Adrenal gland (tissue), 12 donors: ENCODE results near the gene ASTN2. TPM values are rescaled to one million over a fixed set of nuclear protein-coding genes. Genes with fewer than 3 reads are reported as not detected.

Experiments
- DNase-seq, 7 donors: peaks; one replicate each; pipeline ENCODE4 v3.0.0-alpha.2; 2019 to 2020
- H3K27ac ChIP-seq, 5 donors: fragments of 200-600 bp; sonication (generic) in 4 of 5; 1 replicate in 3 of 5; 2 replicates in 2 of 5; pipeline versions ENCODE4 v1.5.1 to v1.8.0; 2016 to 2020; ENCODE audit warnings: mild to moderate bottlenecking in 1 of 5
- H3K27me3 ChIP-seq: fragments of 200-600 bp; 2 replicates; pipeline ENCODE4 v1.8.0; 2021
- H3K36me3 ChIP-seq, 2 donors: fragments of 200-600 bp; replicated peaks in 1 of 2; 1 replicate in 1 of 2; 2 replicates in 1 of 2; pipeline versions ENCODE4 v1.5.1 to v1.8.0; 2018 to 2022
- H3K4me1 ChIP-seq, 2 donors: fragments of 200-600 bp; replicated peaks in 1 of 2; 1 replicate in 1 of 2; 2 replicates in 1 of 2; pipeline versions ENCODE4 v1.5.1 to v1.8.0; 2018 to 2021
- H3K4me3 ChIP-seq, 4 donors: fragments of 200-600 bp; sonication (generic) in 3 of 4; one replicate each; pipeline ENCODE4 v1.5.1; 2016 to 2018
- H3K9me3 ChIP-seq, 3 donors: fragments of 200-600 bp; sonication (generic) in 1 of 3; replicated peaks in 1 of 3; 1 replicate in 2 of 3; 2 replicates in 1 of 3; pipeline versions ENCODE4 v1.5.1 to v1.8.0; 2016 to 2021
- CTCF ChIP-seq, 6 experiments: fragments of 450-650 bp in 4 of 6; fragments of 200-600 bp in 2 of 6; sonication (generic) in 1 of 6; IDR thresholded peaks; 1 replicate in 5 of 6; 2 replicates in 1 of 6; pipeline versions ENCODE4 v1.5.1 to v1.8.0; 2016 to 2021; ENCODE audit warnings: antibody characterized with exemption in 6 of 6, mild to moderate bottlenecking in 2 of 6, moderate library complexity in 1 of 6
- POLR2A ChIP-seq, 2 donors: fragments of 450-650 bp; IDR thresholded peaks; one replicate each; pipeline ENCODE4 v1.6.1; 2017; ENCODE audit warnings: antibody characterized with exemption in 2 of 2, mild to moderate bottlenecking in 2 of 2, moderate library complexity in 1 of 2
- WGBS, 4 donors: extraction: QIAGEN DNeasy Blood & Tissue Kit in 2 of 4; methylation state at CpG; one replicate each; pipeline versions ENCODE4 v1.1.5 to v1.1.7; 2013 to 2017; 5-methylcytosine and 5-hydroxymethylcytosine counted together
- intact Hi-C, 2 donors: fragments of 100-400 bp; cut with DNase I; formaldehyde crosslinking; loops; one replicate each; pipeline versions ENCODE4 v1.14.1 to v1.15.0; 2022 to 2023
- polyA plus RNA-seq, 3 donors: library from polyadenylated mRNA; stranded (reverse); fragments of 200-250 nt in 2 of 3; fragments of 350-450 nt in 1 of 3; fragmentation: Illumina TruSeq in 1 of 3; extraction: RNeasy Lipid Tissue Mini Kit (QIAGEN cat#74804) in 1 of 3; gene quantifications; one replicate each; pipeline ENCODE4 v1.2.3, GENCODE V29; 2013 to 2014
- total RNA-seq, 9 donors: library from RNA; depleted of rRNA in 4 of 9; stranded (reverse); fragments of >200 nt in 4 of 9; fragments of 120-200 nt in 1 of 9; fragmentation: NEBNext Ultra II Directional in 1 of 9; extraction: Animal tissue kit (Norgen Biotek cat#: 25700) in 1 of 9; gene quantifications; one replicate each; pipeline versions ENCODE4 v1.1.0 to v1.2.4, GENCODE V29; 2013 to 2023
- donor health status: healthy with polysubstance abuse.
- donor health status: Bipolar disorder and iron deficiency.
- donor health status: DM: yes; HTN: yes; CAD: no.
- donor health status: DM: no; HTN: no; CAD: no.
- donor health status: DM: no; HTN: no; CAD: no.
- donor health status: DM: yes; HTN: yes; CAD: no.

Gene ASTN2
- total and polyA plus RNA-seq, 12 donors = 2.5 to 15.6 (median 6.8) TPM

GRCh38 chr9:116905171-116905588, 509.7 kb downstream of the ASTN2 start:
- TF ChIP-seq CTCF (IDR thresholded peaks at IDR 0.05) (no peak), POLR2A (IDR thresholded peaks at IDR 0.05) (no peak)
- DNase-seq = no peak
- WGBS, 4 donors = 78 to 84% (median 83%) methylated on average over 10 of the region's 10 CpGs
- intact Hi-C loops = no loop called here
- Histone ChIP-seq H3K4me3 (no peak overlapping the region), H3K9me3 (no peaks in the 10 kb centered on the region), H3K27ac (no peak overlapping the region), H3K27me3 (no peaks in the 10 kb centered on the region), H3K4me1 (no peaks in the 10 kb centered on the region), H3K36me3 (no peaks in the 10 kb centered on the region)

GRCh38 chr9:116904165-116904564, 510.7 kb downstream of the ASTN2 start:
- intact Hi-C loops = no loop called here
- DNase-seq = no peak
- Histone ChIP-seq H3K27ac (no peak overlapping the region), H3K4me1 (no peaks in the 10 kb centered on the region), H3K4me3 (no peak overlapping the region), H3K36me3 (no peaks in the 10 kb centered on the region), H3K27me3 (no peaks in the 10 kb centered on the region), H3K9me3 (no peaks in the 10 kb centered on the region)
- WGBS, 4 donors = 54 to 61% (median 58%) methylated on average over 2 to 3 of the region's 3 CpGs
- no peak for TF ChIP-seq POLR2A (IDR thresholded peaks at IDR 0.05)
- no peak for TF ChIP-seq CTCF (IDR thresholded peaks at IDR 0.05)

DNA sequence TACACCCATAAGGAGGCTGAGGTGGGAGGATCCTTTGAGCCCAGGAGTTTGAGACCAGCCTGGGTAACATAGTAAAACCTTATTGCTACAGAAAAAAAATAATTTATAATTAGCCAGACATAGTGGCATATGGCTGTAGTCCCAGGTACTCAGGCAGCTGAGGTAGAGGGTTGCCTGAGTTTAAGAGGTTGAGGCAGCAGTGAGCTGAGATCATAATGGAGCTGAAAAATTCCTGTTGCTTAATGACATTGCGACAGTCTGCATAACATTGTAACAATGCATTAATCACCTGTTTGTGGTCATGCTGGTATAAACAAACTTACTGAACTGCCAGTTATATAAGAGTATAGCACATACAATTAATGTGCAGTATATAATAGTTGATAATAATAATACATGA, 513.6 kb downstream of the ASTN2 start:
- DNase-seq = no peak
- H3K4me1 ChIP-seq = no peaks in the 10 kb centered on the region
- TF ChIP-seq CTCF (IDR thresholded peaks at IDR 0.05) (no peak), POLR2A (IDR thresholded peaks at IDR 0.05) (no peak)
- H3K36me3 ChIP-seq = no peaks in the 10 kb centered on the region
- no peaks in the 10 kb centered on the region for H3K27me3 ChIP-seq
- 0 to 56% (median 35%) methylated on average over 1 of the region's 1 CpG for WGBS, 4 donors
- H3K27ac ChIP-seq = no peak overlapping the region
- no peak overlapping the region for H3K4me3 ChIP-seq
- intact Hi-C loops = no loop called here
- H3K9me3 ChIP-seq = no peaks in the 10 kb centered on the region

GRCh38 chr9:116900543-116900942, 514.3 kb downstream of the ASTN2 start:
- no peak for TF ChIP-seq POLR2A (IDR thresholded peaks at IDR 0.05)
- TF ChIP-seq CTCF (IDR thresholded peaks at IDR 0.05) = no peak
- H3K36me3 ChIP-seq = no peaks in the 10 kb centered on the region
- H3K4me3 ChIP-seq = no peak overlapping the region
- no peak for DNase-seq
- 65 to 72% (median 69%) methylated on average over 6 of the region's 6 CpGs for WGBS, 4 donors
- H3K27ac ChIP-seq = no peak overlapping the region
- no peaks in the 10 kb centered on the region for H3K9me3 ChIP-seq
- intact Hi-C loops = no loop called here
- H3K27me3 ChIP-seq = no peaks in the 10 kb centered on the region
- no peaks in the 10 kb centered on the region for H3K4me1 ChIP-seq
